GM12873 (cell line): ENCODE data around the gene MAST2.

Source experiments
- TF ChIP-seq, protein P1 (sequence below): IDR thresholded peaks from 2 replicates; pipeline ENCODE4 v1.5.1; 2012; ENCODE audit warnings: low read depth, mild to moderate bottlenecking, moderate library complexity, low read length, control low read depth; ENCODE audit not compliant: insufficient read depth; ENCODE audit errors: missing control alignments

MAST2 gene

GRCh38 chr1:46072975-46073374 lies 269.6 kb downstream of the MAST2 start:
- TF ChIP-seq, protein P1, sequence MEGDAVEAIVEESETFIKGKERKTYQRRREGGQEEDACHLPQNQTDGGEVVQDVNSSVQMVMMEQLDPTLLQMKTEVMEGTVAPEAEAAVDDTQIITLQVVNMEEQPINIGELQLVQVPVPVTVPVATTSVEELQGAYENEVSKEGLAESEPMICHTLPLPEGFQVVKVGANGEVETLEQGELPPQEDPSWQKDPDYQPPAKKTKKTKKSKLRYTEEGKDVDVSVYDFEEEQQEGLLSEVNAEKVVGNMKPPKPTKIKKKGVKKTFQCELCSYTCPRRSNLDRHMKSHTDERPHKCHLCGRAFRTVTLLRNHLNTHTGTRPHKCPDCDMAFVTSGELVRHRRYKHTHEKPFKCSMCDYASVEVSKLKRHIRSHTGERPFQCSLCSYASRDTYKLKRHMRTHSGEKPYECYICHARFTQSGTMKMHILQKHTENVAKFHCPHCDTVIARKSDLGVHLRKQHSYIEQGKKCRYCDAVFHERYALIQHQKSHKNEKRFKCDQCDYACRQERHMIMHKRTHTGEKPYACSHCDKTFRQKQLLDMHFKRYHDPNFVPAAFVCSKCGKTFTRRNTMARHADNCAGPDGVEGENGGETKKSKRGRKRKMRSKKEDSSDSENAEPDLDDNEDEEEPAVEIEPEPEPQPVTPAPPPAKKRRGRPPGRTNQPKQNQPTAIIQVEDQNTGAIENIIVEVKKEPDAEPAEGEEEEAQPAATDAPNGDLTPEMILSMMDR = no peak

GRCh38 chr1:46076343-46076742 lies 272.9 kb downstream of the MAST2 start:
- TF ChIP-seq, protein P1 = no peak

DNA sequence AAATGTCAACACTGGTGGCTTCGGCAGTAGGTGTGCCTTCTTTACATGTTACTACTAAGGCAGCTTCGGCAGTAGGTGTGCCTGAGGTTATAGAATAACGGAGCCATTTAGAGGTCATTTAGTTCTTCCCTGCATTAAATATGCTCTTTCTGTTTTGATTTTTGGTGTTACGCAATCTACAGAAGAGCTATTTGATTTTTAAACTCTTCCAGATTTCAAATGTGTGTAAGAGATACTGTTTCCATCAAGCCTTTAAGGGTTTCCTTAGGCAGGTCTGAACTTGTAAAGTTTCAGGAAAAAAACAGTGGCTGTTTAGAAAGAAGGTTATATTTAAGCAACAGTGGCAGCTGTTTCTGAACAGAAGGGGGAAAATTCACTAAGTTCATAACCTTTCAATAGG lies 274.2 kb downstream of the MAST2 start:
- TF ChIP-seq, protein P1 = no peak

DNA sequence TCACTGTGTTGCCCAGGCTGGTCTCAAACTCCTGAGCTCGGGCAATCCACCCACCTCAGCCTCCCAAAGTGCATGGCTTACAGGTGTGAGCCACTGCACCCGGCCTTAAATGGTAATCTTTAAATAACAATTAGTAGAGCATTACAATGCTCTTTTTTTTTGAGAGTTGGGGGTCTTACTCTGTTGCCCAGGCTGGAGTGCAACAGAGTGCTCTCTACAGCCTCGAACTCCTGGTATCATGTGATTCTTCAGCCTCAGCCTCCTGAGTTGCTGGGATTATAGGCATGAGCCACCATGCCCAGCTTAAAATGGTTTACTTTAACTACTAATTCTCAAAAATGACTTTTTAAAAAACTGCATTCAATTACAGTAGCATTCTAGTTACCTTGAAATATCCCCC lies 276.8 kb downstream of the MAST2 start:
- TF ChIP-seq, protein P1 = no peak

- TF ChIP-seq, protein P1 = no peak
These were observed 277.8 kb downstream of the MAST2 start for GRCh38 chr1:46081206-46081605.

DNA sequence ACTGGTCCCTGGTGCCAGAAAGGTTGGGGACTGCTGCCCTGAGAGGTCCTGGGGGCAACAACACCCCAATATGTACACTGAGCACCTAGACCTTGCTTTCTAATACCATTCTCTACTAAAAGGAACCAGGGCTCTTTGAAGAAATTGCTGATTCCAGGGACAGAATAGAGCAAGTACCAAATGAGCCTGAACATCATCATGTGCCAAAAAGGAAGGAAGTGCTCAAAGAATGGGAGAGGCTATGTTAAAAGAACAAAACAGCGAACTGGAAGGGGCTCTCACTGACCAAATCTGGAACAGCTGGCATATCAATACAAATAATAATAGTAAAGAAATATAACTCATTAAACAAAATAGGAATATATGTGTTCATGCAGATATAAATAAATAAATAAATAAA lies 278.2 kb downstream of the MAST2 start:
- TF ChIP-seq, protein P1 = no peak

DNA sequence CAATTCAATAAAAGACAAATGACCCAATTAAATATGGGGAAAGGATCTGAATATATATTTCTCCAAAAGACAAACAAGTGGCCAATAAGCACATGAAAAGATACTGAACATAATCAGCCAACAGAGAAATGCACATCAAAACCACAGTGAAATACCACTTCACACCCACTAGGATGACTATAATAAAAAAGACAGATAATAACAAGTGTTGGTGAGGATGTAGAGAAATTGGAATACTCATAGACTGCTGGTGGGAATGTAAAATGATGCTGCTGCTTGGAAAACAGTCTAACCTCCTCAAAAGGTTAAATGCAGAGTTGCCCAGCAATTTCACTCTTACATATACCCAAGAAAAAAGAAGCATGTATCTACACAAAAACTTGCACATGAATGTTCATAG lies 280.2 kb downstream of the MAST2 start:
- TF ChIP-seq, protein P1 = no peak
